Choroid plexus epithelial cell (primary cell): ENCODE measurements around the gene SLC13A3.

Source experiments
- DNase-seq: peaks from one replicate; pipeline ENCODE4 v3.0.0-alpha.2; 2010; ENCODE audit warnings: low read depth
- H3K4me3 ChIP-seq: 2 replicates; pipeline ENCODE4 v1.5.1; 2011; ENCODE audit warnings: low read depth, mild to moderate bottlenecking, control low read depth, low read length, moderate library complexity
- CTCF ChIP-seq: conservative IDR thresholded peaks from 2 replicates; pipeline ENCODE4 v1.5.1; 2011; ENCODE audit warnings: low read depth, mild to moderate bottlenecking, control low read depth, inconsistent platforms, low read length, moderate library complexity

The SLC13A3 gene

GRCh38 chr20:46695892-46696291 lies 44.6 kb upstream of the SLC13A3 start:
- DNase-seq = peak; percentile 62
- no peak for TF ChIP-seq CTCF
- H3K4me3 ChIP-seq = no peak overlapping the region

DNA sequence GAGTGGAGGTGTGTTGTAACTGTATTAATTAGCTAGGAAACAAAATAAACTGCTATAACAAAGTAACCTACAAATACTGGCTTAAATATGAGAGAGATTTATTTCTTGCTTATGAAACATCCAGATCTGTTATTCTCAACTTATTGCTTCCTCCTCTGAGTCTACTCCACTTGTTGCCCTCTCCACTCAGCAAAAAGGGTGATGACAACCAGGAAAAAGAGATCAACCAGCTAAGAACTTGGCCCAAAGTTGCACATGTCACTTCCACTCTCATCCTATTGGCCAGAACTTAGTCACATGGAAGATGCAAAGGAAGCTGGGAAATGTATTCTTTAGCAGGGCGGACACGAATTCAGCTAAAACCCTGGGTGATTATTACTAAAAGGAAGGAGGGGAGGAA lies 43.2 kb upstream of the SLC13A3 start:
- H3K4me3 ChIP-seq = no peak overlapping the region
- DNase-seq = peak; percentile 81
- no peak for TF ChIP-seq CTCF

DNA sequence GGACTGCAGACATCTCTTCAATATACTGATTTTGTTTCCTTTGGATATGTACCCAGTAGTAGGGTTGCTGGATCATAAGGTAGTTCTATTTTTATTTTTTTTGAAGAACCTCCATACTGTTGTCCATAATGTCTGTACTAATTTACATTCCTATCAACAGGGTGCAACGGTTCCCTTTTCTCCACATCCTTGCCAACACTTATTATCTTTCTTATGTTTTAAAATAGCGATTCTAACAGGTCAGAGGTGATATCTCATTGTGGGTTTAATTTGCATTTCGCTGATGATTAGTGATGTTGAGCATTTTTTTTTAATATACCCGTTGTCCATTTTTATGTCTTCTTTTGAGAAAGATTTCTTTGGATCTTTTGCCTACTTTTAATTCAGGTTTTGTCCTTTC lies 39.9 kb upstream of the SLC13A3 start:
- H3K4me3 ChIP-seq = no peak overlapping the region
- no peak for TF ChIP-seq CTCF
- no peak for DNase-seq

- peak; percentile 43 for DNase-seq
- H3K4me3 ChIP-seq = peak overlapping the region; percentile 65
- no peak for TF ChIP-seq CTCF
These were observed 39.2 kb upstream of the SLC13A3 start for GRCh38 chr20:46690219-46691106.

DNA sequence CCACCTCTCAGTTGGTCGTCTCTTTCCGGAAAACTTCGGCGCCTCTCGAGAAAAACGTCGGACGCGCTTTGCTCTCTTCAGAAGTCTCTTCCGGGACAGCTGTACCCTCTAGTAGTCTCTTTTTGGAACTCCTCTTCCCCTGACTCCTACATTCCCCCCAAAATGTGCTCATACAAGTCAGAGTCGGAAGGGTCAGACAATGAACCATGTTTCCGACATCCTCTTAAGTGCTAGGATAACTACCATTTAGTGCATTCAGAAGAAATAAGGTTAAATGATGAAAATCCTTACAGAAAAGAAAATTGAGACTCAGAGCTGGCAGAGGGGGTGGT lies 38.5 kb upstream of the SLC13A3 start:
- peak overlapping the region; percentile 65 for H3K4me3 ChIP-seq
- TF ChIP-seq CTCF = no peak
- DNase-seq = no peak

- H3K4me3 ChIP-seq = peak within 1 kb of the TSS; percentile 93
- peak; percentile 25 for TF ChIP-seq CTCF
- peak; percentile 100 for DNase-seq
These were observed 38.0 kb upstream of the SLC13A3 start, which contains the start of gene TP53RK for GRCh38 chr20:46689082-46689753. Gene TP53RK, minus strand, starts transcription at chr20:46689444. Its CDS starts 30 bp downstream, at chr20:46689414.
